Stimulated activated naive CD8-positive, alpha-beta T cell treated with anti-CD3 and anti-CD28 coated beads, Interleukin-15, Interleukin-2, amounts not matched to agents 100 U/mL and 50 U/mL, for 24 hours (primary cell): ENCODE data around the gene GSTO1.

Experiments
- ATAC-seq: fragments of 150-1000 bp; cut with Tn5 transposase; one replicate; pipeline ENCODE4 v1.10.0; 2021
- DNase-seq: peaks from one replicate; pipeline ENCODE4 v3.0.0; 2021

The GSTO1 gene

GRCh38 chr10:104276192-104276591 is 21.5 kb downstream of the GSTO1 start:
- no peak for ATAC-seq
- DNase-seq = no peak

- no peak for ATAC-seq
- DNase-seq = no peak
Measured at GRCh38 chr10:104277785-104278184, 23.1 kb downstream of the GSTO1 start.

GRCh38 chr10:104279550-104280259 is 25.0 kb downstream of the GSTO1 start:
- ATAC-seq (no peak), DNase-seq (no peak)

GRCh38 chr10:104281694-104282093 is 27.0 kb downstream of the GSTO1 start:
- ATAC-seq (no peak), DNase-seq (no peak)

DNA sequence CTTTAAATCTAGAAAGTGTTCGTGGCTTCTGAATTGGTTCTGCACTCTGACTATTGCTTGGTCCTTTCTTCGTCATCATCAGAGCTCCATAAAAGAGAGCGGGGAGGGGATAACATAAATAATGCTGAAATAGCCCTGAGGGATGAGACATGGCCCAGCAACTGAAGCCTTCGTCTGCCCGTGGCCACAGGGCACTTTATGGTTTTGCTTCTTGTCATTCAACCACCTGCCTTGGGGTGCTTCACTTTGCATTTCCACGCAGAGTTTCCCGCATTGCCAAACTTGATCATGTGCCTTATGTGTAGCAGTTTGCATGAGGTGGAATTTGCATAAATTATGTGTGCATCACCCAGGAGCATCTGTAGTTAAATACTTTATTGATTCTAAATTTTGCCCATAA is 30.2 kb downstream of the GSTO1 start:
- DNase-seq (no peak), ATAC-seq (no peak)

DNA sequence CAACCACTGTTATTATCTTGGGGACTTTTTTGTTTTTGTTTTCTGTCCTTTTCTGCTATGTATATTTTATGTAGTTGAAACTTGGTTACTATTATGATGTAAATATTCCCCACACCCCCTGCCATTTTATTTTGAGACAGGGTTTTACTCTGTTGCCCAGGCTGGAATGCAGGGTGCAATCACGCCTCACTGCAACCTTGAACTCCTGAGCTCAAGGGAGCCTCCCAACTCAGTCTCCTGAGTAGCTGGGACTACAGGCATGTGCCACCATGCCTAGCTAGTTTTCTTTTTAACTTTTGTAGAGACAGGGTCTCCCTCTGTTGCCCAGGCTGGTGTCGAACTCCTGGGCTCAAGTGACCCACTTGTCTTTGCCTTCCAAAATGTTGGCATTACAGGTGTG is 32.2 kb downstream of the GSTO1 start:
- DNase-seq (no peak), ATAC-seq (no peak)

DNA sequence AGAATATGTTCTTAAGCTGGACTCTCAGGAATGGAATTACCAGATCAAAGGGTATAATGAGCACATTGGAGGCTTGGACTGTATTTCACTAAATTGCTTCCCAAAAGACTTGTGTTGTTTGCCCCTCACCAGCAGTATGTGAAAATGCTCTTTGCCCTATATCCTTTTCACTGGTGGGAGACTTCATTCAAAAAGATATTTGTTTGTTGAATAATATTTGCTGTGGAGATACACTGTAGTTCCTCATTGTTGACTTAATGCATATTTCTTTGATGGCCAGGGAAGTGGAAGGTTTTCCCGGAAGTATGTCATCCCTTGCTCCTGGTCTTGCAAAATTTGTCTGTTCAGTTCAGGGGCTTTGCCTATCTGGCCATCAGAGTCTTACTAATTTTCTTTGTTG is 33.7 kb downstream of the GSTO1 start:
- DNase-seq = no peak
- no peak for ATAC-seq

DNA sequence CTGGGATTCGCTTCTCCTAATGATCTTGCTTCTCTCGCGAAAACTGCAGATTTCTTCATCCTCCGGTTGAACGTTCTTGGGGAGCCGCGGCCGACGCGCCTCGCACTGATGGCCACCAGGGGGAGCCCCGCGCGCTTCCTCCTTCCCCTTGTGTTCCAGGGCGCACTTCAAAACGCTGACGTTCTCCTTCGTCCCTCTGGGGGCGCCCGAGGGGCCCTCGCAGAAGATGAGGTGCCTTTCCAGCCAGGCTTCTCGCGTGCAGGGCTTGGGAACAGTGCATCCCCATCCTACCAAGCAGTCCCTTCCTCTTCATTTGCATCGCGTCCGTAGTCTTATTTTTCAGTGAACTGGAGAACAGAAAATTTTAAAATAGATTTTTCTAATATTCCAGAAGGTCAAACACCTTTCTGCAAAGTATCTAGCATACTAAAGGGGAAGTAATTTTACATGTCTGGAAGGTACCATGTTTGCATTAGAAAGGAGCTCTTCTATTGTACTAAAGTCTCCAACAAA is 36.8 kb downstream of the GSTO1 start:
- DNase-seq = peak; percentile 91
- peak; percentile 95 for ATAC-seq

- DNase-seq (no peak), ATAC-seq (no peak)
Measured at GRCh38 chr10:104293011-104293410, 38.3 kb downstream of the GSTO1 start.

- DNase-seq = no peak
- no peak for ATAC-seq
Measured at GRCh38 chr10:104293781-104294321, 39.2 kb downstream of the GSTO1 start.

DNA sequence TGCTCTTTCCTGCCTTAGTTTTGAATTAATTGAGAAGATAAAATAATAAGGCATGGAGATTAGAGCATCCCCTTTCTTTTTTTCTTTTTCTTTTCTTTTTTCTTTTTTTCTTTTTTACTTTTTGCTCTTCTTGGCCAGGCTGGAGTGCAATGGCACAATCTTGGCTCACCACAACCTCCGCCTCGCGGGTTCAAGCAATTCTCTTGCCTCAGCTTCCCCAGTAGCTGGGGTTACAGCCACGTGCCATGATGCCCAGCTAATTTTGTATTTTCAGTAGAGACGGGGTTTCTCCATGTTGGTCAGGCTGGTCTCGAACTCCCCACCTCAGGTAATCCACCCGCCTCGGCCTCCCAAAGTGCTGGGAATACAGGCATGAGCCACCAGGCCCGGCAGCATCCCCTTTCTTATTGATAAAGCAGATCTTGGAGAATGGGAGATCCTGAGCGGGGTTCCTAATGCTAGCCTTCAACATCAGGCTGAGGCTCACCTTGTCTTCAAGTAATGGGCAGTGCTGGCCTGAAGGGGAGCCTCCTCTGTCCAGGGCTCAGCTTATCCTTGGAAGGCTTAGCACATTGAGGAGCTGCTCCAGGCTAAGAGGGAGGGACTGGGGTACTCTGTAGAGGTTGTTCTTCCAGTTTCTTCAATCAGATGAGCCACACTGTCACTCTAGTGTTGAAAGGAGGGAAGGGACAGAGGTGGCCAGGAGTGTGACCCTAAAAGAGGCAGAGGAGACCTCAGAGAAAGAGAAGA is 42.2 kb downstream of the GSTO1 start:
- ATAC-seq (no peak), DNase-seq (no peak)

GRCh38 chr10:104297697-104298660 is 43.3 kb downstream of the GSTO1 start:
- DNase-seq (peak; percentile 66), ATAC-seq (no peak)

GRCh38 chr10:104299031-104299904 is 44.6 kb downstream of the GSTO1 start:
- no peak for ATAC-seq

GRCh38 chr10:104300002-104300735 is 45.5 kb downstream of the GSTO1 start:
- DNase-seq (no peak), ATAC-seq (peak; percentile 58)

More at GRCh38 chr10:104299031-104299904, 44.6 kb downstream of the GSTO1 start:
- DNase-seq = no peak

DNA sequence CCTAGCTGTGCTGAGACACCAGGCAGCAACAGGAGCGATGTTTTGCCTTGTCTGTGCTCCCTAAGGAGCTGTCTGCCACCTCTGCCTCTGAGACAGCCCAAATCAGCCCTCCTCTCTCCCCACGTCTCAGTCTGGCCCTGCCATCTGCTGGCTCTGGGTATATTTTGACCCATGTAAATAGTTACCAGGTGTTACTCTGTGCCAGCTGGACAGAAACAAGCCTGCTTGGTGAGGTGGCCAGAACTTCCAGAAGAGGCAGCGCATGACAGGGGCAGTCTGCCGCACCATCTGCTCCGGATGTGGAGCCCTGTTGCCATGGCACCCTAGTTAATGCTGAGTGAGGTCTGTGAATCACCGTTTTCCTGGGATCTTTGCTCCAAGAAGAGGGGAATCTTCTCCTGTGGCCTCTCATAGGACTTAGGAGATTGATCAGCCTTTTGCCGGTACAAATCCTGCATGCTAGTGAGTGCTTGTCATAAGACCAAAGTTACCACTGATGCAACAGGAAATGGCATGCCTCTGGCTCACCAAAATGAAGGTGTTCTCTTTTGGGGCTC is 46.1 kb downstream of the GSTO1 start:
- DNase-seq (no peak), ATAC-seq (peak; percentile 28)

- ATAC-seq = no peak
Measured at GRCh38 chr10:104301907-104302690, 47.4 kb downstream of the GSTO1 start.

DNA sequence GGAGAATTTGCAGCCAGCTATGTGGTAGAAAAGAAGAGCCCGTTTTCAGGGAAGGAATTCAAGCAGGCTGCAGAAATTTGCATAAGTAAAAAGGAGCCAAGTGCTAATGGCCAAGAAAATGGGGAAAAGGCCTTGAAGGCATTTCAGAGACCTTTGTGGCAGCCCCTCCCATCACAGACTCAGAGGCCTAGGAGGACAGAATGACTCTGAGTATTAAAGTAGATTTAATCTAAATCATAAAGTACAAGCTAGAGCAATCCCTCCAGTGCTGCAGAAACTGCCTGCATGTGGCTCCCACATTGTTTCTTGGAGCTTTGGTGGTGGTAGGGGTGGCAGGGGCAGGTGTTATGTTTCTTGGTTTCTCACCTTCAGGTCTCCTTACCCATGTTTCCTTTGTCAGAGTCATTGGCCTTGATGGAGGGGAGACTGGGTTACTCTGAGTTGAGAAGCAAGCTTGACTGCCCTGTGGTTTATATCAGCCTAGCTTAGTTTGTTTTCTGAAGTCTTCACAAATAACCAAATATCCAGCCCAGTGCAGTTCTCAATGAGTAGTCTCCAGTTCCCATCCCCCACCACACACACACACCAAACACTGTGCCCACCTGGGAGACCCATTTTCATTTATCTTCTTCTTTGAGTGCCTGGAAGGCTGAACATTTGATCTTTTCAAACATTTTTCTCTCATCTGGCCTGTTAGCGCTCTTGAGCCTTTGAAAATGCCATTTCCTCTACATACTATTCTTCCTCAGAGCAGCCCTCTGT is 49.1 kb downstream of the GSTO1 start:
- ATAC-seq (no peak), DNase-seq (no peak)

More at GRCh38 chr10:104301907-104302690, 47.4 kb downstream of the GSTO1 start:
- DNase-seq = no peak

DNA sequence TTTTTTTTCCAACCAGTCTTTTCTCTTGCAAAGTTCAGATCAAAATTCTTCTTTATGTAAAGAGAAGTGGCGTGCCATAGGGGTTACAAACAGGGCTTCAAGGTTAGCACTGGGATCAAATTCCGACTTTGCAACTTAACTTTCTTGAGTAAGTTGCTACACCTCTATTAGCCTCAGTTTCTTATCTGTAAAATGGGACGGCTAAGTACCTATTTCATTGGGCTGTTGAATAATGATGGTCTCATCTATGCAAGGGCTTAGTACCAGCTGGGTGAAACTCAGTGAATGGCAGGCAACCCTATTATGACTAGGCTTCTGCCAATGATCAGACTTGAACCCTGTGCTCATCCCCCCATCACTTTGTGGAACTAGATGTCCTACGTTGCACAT is 49.7 kb downstream of the GSTO1 start:
- DNase-seq (no peak), ATAC-seq (no peak)
